Activated effector memory CD4-positive, alpha-beta T cell treated with Interleukin-2 at 50 U/mL for 16 hours (primary cell): ENCODE measurements around the gene ETV6.

ENCODE experiments used
- DNase-seq: peaks from one replicate; pipeline ENCODE4 v3.0.0-alpha.2; 2020

The ETV6 gene

DNA sequence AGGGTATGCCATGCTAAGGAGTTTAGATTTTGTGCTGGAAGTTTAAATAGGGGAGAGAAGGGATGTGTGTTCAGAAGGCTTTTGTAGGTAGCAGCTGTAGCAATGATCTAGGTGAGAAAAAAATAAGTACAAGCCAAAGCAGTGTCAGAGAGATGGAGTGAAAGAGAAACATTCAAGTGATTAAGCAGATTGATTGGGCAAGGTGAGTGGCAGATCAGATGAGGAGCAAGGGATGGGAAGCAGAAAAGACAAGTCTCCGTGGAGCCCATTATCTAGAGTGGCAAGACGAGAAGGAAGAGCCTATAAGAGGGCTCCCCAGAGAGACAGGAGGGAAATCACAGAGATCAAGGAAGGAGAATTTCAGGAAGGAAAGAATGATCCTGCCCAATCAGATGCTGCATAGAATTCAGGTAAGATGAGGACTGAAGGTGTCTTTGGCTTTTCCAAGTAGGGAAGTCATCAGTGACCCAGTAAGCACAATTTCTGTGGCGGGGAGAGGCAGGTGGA lies 133.5 kb downstream of the ETV6 start:
- DNase-seq: no peak

DNA sequence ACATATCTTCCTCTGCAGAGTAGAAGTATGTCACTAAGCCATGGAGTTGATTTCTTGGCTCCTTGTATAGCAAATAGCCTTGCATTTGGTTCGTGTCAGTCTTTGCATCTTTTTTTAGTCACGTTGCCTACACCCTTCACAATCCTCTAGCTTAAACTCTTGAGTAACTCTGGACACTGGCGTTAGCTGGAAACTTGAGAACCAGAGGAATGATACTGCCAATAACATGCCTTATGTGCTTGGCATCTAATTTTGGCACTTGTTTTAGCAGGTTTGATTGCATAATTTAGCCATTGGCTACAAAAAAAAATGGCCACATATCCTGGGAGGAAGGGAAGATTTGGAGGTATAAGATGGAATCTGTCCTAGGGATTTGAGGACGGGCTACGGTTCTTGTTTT lies 136.2 kb downstream of the ETV6 start:
- DNase-seq: no peak

DNA sequence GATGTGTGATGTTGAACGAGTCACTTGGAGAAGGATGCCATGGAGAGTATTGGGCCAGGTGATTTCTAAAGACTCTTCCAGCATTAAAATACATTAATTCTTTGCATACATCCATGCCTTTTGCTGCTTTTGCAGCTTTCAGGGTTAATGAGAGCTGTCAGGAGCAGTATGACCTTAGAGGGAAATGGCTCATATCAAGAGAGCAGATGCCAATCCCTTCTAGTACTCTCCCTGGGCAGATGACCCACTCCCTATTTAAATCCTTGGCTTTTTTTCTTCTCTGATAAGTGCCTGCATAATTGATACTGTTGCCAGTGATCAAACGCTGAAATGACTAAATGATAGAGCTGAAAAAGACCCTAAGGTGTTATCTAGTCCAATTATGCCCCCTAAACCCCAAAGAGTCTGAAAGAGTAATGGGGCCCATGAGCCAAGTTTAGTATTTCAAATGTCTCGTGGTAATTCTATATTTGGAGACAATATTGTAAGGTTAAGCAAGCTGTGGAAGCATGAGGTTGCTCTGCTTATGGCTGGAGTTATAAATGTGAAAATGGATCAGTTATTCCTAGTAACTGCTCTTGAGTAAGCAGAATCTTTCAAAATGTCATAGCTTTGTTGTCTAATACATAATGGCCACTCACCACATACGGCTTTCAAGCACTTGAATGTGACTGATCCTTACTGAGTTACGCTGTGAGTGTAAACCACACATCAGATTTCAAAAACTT lies 137.3 kb downstream of the ETV6 start:
- no peak for DNase-seq

DNA sequence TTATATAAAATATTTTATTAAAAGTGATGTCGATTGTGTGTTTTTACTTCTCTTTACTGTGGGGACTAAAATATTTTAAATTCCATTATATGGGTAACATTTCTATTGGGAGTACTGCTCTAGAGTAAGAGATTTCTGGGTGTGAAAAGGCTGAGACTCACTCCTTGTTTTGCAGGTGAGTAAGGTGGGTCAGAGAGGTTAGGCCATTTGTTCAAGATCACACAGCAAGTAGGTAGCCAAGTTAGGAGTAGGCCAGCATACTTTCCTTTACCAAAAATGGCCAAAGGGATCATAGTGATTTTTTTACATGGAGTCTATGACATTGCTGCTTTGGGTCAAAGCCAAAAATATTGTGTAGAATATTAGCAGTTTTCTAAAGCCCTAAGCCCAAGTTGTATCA lies 138.0 kb downstream of the ETV6 start:
- DNase-seq: no peak

DNA sequence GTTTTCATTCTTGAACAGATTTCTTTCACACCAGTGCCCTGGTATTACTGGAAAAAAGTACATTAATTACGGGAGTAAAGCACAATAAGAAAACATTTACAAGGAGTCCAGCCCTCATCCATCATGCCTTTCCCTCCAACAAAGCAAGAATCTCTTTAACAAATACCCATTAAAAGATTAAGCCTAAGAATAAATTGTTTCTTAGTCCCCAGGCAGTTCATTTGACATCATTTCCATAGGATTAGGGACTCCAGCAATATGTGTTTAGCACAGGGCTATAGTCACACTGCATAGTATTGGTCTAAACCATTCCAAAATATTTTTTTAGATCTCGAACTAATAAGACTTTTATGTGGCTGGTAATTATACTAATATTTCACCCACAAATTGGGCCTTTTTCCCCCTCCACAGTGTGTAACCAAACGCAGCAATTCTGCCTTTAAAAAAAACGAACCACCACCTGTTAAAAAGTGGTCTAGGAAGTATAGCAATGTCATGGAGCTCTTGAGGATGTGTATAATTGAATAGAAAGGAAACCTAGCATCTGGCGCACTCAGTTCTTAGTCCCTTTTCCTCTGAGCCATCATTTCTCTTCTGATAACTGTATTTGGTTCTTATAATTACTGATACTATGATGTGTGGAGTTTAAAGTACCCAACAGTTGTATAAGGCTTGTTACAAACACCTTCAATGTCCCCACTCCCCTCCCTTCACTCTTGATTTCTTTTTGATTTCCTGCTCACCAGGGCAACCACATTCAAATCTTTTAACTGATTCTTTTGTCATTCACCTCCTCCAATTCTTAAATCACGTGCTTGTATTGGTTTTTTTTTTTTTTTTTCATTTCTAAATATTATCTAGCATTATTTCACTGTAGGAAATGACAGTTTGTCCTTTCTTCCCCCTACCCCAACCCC lies 138.7 kb downstream of the ETV6 start:
- DNase-seq: no peak

DNA sequence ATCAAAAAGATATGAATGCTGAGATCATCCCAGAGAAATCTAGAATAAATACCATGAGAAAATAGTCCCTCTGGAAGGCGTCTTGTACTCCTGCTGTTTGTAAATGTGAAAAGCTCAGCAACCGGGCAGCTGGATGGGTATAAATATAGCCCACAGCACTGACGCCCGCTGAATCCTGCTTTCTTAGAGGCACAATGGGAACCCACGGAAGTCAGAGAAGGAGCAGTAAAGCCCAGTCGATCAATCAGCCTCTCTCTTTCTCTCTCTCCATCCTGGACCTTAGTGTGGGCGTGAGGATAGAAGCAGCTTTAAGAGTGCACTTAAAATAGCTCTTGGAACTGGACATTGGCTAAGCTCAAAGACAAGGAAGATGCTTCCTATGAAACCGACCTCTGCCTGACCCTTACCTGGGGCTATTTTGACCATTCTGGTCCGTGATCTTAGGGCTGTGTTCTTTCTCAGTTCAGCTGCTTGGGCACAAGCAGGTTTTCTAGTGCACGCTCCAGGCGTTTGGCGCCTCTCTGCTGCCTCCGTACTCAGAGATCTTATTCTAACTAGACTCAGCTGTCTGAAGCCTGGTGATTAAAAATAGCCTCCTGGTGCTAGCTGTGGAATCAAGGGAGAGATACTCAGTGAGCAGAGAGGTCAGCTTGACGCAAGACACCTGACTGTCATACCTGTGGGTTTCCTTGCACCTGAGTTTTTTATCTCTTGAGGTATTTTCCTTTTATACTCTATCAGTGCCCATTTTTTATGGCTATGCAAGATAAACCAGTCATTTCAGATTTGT lies 144.6 kb downstream of the ETV6 start:
- DNase-seq: no peak

DNA sequence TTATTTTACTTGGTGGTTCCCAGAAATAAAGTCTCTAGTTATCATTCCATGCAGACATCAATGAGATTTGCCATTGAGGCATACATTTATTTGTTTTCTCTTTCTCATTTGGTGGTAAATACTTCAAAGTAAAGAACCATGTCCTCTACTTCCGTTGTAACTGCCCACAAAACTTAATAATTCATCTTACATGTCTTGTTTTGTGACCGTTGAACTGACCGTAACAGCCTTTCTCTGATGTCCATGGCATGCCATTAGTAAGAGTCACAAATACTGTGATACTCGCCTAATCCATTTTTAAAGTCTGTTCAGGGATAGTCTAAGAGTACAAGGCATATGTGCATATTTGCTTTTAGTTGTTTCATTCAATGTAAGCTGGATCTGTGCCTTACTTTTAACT lies 145.3 kb downstream of the ETV6 start:
- DNase-seq: no peak

DNA sequence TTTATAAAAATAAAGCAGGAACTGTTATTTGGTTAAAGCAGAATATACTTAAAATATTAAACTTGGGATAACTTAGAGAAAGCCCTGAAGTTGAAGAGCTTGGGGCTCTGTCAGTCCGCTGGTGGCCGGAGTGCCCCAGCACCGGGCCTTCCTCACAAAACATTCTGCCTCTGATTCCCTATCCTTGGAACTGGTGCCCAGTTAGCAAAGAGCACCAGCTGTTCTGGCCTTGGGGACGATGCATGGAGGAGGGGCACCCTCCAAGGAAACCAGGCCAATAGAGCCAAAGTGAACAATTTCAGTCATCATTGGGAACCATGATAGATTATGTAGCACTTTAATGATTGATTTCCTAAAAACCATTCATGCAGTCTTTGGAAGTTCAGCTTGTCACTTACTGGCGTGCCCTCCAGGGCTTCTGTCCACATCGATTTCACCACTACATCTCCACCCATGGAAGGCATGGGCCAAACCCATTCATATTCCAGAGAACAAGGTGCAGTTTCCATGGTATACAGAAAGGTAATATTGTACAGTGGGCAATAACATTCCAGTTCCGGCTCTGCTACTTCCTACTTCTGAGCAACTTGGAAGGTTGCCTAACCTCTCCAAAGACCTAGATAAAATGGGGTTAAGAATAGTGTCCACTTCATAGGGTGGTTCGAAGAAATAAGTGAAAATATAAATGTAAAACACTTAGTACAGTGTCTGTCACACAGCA lies 145.9 kb downstream of the ETV6 start:
- DNase-seq: no peak

DNA sequence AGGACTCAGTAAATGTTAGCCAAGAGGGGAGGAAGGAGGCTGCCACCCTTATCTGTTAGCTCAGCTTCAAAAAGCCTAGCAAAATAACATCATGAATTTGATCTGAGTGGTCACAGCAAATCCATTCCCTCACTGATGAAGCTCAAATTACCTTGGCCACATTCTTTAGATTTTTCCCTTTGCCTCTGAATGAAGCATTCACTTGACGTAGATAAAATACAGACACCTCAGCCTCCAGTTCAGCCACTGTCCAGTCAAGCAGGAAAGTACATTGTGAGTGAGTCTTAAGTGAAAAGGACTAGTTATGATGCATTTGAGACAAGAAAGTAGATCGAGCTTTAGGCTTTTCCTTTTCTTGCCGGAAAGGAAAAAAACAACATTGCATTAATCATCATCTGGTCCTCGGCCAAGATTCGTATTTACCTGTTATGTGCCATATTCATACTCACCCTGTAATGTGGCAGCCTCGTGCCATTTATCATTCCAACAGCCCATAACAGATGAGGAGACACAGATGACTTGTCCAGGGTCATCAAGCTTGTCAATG lies 146.5 kb downstream of the ETV6 start:
- DNase-seq: no peak

DNA sequence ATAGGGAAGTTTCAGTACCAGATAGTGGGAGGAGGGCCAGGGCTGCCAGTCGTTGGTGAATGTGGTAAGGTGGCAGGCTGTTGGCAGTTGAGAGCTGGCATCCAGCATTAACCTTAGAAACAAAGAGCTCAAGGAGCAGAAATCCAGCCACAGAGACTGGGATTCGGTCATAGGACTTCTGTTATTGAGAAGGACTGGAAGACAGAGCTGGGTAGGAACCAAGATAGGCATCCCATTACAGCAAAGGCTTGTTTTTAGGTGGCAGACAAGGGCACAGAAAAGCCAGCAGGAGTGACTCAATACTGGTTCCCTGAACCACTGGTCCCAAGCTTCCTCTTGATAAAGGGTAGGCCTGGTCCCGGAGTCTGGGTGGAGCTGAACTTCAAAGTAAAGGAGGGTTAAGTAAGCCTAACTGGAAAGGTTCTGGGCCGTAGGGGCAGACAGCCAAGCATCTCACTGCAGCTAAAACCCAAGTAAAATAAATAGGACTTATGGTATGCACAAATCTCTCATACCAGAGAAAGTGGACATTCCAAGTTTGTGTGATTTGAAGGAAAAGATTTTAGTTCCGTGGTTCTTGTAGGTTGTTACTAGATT lies 147.9 kb downstream of the ETV6 start:
- no peak for DNase-seq

DNA sequence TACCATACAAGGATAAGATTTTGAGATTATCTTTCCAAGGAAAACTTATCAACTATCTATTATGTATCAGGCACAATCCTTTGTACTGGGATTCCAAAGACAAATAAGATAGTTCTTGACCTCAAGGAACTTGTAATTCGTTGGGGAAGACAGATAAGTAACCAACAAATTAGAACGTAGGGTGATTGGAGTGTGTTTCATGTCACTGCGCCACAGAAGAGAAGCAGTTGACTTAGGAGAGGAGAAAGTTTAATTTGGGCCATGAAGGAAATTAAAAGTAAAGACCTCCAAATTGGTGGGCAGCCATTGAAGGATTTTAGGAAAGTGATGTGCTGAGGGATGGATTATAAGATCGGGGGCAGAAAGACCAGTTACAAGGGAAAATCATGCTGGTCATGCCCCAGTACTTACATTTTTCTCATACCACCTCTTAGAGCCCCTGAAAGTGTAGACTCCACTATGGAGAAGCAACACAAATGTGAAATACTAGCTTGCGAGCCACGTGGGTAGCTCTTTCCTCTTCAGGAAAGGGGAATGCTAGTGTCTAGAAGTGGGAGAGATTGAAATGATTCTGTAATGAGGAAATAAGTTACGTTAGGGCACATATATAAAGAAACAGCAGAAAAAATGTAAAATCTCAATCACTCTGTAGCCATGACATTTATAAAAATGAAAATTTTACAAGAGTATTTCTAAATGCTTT lies 148.7 kb downstream of the ETV6 start:
- no peak for DNase-seq

DNA sequence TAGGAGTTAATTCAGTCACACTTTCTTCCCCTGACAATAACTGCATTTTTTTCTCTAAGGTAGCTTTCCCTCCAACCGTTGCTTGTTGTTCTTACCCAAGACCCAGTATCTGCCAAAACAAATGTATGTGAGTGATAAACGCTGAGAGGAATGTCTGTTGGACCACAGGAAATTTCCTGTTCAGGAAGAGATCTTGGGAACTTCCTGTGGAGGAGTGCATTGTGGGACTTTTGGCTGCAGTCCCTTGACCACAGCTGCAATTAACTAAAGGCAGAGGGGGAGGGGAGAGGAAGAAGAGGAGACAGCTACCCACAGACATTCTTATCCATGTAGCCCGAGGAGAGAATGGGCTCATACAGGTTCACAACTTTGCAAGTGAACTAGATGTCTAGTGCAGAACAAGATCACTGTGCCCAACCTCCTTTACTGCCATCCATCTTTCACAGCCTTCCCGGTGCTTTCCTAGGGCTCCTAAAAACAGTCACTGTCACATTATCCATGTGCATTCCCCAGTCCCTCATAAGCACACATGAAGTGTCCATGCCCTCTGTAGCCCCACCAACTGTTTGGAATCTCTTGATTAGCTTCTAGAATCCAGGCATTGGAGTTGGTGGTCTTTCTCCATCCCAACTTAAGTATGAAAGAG lies 149.5 kb downstream of the ETV6 start:
- DNase-seq: no peak

DNA sequence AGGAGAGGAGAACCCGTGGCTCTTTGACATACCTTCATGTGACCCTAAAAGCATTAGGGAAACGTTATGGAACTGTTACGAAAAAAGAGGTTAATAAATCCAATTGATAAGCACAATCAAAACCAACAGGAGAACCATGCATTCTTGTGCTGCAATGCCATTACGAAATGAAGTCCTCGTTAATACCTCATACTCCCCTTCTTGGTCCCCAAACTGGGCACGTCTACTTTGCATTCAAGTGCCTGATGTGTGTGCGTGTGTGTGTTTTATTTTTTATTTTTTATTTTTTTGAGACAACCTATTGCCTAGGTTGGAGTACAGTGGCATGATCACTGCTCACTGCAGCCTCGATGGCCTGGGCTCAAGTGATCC lies 150.0 kb downstream of the ETV6 start:
- DNase-seq: no peak

DNA sequence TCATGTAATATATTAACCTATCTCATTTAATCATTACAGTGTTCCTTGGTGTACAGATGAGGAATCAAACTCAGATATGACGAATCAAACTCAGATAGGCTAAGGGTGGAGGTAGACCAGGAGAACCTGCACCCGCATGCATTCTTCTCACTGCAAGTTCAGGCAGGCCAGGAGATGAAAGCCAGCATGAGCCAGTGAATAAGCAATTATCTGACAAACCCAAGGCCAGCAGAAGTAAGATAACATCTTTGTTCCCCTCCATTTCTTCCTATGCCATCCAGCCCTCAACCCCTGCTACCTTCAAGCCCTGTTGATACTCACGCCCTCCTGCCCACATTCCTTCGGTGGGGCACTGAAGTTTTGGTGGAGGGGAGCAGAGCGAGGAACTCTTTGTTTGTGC lies 152.2 kb downstream of the ETV6 start:
- DNase-seq: no peak

DNA sequence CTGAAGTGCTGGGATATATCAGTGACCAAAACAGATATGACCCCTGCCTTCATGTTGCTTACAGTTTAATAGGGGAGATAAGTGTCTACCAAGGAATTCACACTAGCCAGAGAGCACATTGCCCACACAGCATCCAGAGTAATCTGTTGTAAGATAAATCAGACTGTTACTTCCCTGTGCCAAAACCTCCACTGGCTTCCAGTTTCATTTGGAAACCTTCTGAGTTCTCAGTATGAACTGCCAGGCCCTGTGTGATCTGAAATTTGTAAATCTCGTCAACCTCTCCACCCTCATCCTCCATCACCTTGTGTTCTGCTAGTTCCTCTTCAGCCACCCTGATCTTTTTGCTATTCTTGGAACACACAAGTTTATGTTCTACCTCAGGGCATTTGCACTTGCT lies 154.7 kb downstream of the ETV6 start:
- DNase-seq: no peak

DNA sequence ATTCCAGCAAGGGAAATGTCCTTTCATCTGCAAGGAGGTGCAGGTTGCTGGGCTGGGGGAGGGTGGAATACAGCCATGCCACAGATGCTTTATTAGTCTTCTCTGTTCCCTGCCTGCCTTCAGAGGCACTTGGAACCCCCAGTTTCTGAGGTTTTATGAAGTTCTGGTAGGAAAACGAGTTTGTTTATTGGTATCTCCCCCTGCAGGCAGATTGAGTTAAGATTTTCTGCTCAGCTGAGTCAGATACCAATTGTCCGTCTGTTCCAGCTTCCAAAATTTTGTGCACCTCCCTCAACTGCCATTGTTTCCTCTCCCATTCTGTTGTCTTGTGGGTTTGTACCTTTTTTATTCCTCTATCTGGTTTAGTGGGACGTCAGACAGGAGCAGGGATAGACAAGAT lies 155.6 kb downstream of the ETV6 start:
- DNase-seq: no peak

DNA sequence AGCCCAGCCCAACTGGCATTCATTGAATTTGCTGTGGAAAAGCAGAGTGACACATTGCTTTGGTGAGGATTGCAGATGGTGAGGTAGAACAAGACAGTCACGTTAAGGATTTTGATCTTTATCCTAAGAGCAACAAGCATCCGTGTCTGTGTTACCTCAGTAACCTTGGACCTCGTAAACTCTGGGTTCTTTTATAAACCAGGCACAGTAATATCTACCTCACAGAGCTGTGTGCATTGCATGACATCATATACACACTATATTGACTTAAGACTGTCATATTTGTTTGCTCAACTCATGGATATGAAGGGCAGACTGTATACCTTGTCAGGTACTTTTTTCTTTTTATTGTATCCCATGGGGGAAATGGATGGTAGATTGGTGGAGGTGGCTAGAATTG lies 156.2 kb downstream of the ETV6 start:
- DNase-seq: no peak

DNA sequence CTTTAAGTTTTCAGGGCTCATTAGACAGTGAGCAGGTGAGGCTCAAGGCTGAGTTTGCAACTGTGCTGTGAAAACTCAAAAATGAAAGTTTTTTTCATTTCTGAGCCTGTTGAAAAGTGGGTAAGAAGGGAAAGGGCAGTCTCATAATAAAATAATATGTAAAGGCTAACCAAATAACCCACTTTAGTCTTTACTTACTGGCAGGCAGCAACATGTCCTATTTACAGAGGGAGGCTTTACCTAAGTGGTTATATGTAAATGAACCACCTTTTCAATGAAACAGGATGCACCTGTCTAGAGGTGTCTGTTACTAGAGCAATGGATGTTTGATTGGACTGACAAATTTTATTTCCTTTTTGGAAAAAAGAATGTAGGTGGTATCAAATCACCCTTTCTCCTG lies 158.0 kb downstream of the ETV6 start:
- DNase-seq: no peak

DNA sequence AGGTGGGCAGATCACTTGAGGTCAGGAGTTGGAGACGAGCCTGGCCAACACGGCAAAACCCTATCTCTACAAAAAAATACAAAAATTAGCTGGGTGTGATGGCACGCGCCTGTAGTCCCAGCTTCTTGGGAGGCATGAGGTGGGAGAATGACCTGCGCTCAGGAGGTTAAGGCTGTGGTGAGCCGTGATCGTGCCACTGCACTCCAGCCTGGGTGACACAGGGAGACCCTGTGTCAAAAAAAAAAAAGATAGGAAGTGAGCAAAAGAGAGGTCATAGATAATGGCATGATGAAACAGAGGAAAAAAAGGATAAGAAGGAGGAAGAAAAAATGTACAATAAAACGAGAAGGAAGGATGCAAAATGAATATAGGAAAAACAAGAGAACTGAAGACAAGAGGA lies 159.5 kb downstream of the ETV6 start:
- DNase-seq: no peak

DNA sequence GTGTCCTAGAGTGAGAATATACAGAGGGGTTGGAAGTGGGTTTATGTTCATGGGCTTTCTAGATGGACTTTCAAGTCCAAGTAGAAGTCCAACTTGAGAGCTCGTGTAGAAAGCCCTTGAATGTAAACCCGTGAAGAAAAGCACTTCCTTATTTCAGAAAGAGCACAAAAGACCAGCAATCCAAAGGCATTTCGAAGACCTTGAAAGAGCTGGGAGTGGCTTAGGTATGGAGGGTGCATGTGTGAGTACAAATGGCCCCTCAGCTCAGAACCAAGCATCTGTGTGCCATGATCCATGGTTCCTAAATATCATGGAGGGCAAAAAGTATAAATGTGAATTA lies 160.7 kb downstream of the ETV6 start:
- no peak for DNase-seq

DNA sequence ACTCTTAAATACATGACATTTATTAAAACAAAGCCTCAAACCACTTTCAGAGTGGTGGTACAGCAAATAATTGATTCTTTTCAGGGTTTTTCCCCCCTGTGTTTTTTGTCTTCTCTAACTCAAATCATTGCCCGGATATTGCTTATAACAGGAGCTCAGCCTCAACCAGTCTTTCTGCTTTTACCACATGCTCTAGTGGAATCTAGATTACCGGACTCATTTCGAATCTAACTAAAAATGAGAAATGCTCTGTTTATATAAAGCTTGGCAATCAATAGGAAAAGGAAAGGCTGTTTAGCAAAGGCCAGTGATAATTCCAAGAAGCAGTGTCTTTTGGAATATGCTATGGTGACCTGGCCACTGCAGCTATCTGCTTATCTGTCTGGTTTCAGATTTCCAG lies 161.5 kb downstream of the ETV6 start:
- no peak for DNase-seq
